ENCODE measurements around the gene DNM2. TPM values are rescaled to one million over a fixed set of nuclear protein-coding genes. Genes with fewer than 3 reads are reported as not detected.

DNM2 gene
- total and polyA plus RNA-seq, 10 of the 15 experiments (the other 5 are each of a cell fraction or from before 2014, with no cell fraction given): 1.2 to 146 (median 68.9) TPM

DNA sequence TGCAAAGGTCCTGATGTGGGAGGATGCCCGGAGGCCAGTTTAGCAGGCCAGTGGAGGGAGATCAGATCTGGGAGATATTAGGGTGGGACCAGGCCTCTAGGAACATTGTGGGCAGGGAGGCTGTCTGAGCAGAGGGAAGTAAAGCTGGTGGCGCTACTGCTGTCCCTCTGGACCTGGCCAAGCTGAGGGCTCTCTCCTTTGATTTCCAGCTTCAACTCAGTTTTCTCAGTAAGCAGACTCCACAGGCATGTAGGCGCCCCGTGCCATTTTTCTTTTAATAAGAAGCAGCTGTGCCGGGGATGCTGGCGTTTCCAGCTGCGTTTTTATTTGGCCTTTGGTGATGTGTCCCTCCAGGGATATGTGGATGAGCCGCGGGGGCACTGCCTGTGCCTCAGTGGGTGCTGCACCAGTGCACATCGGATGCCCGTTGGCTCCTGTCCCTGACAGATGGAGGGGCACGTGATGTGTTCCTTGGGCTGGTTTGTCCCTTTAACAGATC is 6.7 kb downstream of the DNM2 start:
- 92% methylated on average over 12 of the region's 12 CpGs for WGBS (ENCODE audit: insufficient coverage, insufficient replicate concordance, low lambda C conversion rate, missing lambda C conversion rate)
- peaks cover 1 to 12% of the 10 kb centered on the region in 2 experiments; a peak in 3 of 4 replicates for H3K36me3 ChIP-seq (ENCODE audit: control insufficient read depth in 2 of 2, insufficient read depth in 2 of 2, low read length in 1 of 2)
- no peak for FAIRE-seq
- H4K20me1 ChIP-seq (ENCODE audit: control insufficient read depth, insufficient read depth): peaks cover 15% of the 10 kb centered on the region
- no peak for DNase-seq (ENCODE audit: low read depth, low spot score)
- ChIA-PET SMC1A (ENCODE audit: uncharacterized antibody, unreplicated experiment) (interaction anchor here (1.6 kb wide), 1 partner anchor 111 kb away, joined by 5 read pairs; the partner anchor contains the start of gene TMED1), RAD21 (ENCODE audit: unreplicated experiment) (no interaction called here), POLR2A (no interaction called here), CTCF (no interaction called here)
- in situ Hi-C loops (cut with MboI): no loop called here
- BruUV-seq (replicated peaks): TSS peak; percentile 32
- peaks cover 83% of the 10 kb centered on the region for H3K79me2 ChIP-seq (ENCODE audit: control insufficient read depth, insufficient read depth, low read length)
- no peak overlapping the region for H2AFZ ChIP-seq (ENCODE audit: control insufficient read depth, low read depth, low read length)
- no peak overlapping the region for H3K4me3 ChIP-seq
- no peak overlapping the region for H3K9ac ChIP-seq (ENCODE audit: control insufficient read depth, insufficient read depth, low read length)
- no peak for ATAC-seq
- no peak for TF ChIP-seq NR2C2 (IDR thresholded peaks at IDR 0.05; ENCODE audit: borderline replicate concordance, control insufficient read depth, insufficient read length, low read depth)
- TF ChIP-seq ZNF207 (IDR thresholded peaks at IDR 0.05; ENCODE audit: borderline replicate concordance): no peak
- TF ChIP-seq POLR2A (IDR thresholded peaks at IDR 0.05; ENCODE audit: low read depth, low read length): no peak
- no peak for TF ChIP-seq ZNF217 (IDR thresholded peaks at IDR 0.05)
- TF ChIP-seq POLR2AphosphoS2 (IDR thresholded peaks at IDR 0.05; ENCODE audit: low read depth, low read length): no peak
- no peak for TF ChIP-seq ETV6 (conservative IDR thresholded peaks at IDR 0.05 in 1 of 2, IDR thresholded peaks at IDR 0.05 in 1 of 2; ENCODE audit: borderline replicate concordance in 1 of 2, low read depth in 1 of 2)
- TF ChIP-seq MEF2A (IDR thresholded peaks at IDR 0.05; ENCODE audit: insufficient read depth, low read depth, low read length): no peak
- no peak for TF ChIP-seq NR2C1 (IDR thresholded peaks at IDR 0.05)
- no peak for TF ChIP-seq KLF5 (IDR thresholded peaks at IDR 0.05; ENCODE audit: partially characterized antibody)
- TF ChIP-seq BRCA1 (IDR thresholded peaks at IDR 0.05; ENCODE audit: low read depth, low read length): no peak
- no peak for TF ChIP-seq ZNF687 (IDR thresholded peaks at IDR 0.05)
- H3K4me1 ChIP-seq (ENCODE audit: control insufficient read depth, insufficient read depth, low read length): peaks cover 8% of the 10 kb centered on the region
- intact Hi-C loops (cut with micrococcal nuclease; ENCODE audit: unreplicated experiment): no loop called here
- no peak overlapping the region for H3K27ac ChIP-seq (ENCODE audit: control insufficient read depth, insufficient read depth)
- no peak overlapping the region for H3K4me2 ChIP-seq (ENCODE audit: control insufficient read depth, insufficient read depth)
- H3K27me3 ChIP-seq (replicated peaks in 1 of 2; ENCODE audit: control insufficient read depth in 2 of 2, insufficient read depth in 2 of 2, low read length in 1 of 2): no peaks in the 10 kb centered on the region
- H3K9me3 ChIP-seq (replicated peaks; ENCODE audit: control insufficient read depth, insufficient read depth, low read length): no peaks in the 10 kb centered on the region
